CD4-positive, alpha-beta T cell (primary cell): Measurements from ENCODE around the gene KCNQ1. TPM values are rescaled to one million over a fixed set of nuclear protein-coding genes. Genes with fewer than 3 reads are reported as not detected.

Experiments
- ATAC-seq: fragments of 200-7000 bp; cut with Tn5 transposase; one replicate; pipeline ENCODE4 v1.10.0; 2022; ENCODE audit warnings: mild to moderate bottlenecking; ENCODE audit not compliant: poor library complexity
- CTCF ChIA-PET: fragments of 350-600 bp; sonication (Branson Sonifier 250); formaldehyde crosslinking; loops from one replicate; lab custom pipeline; 2021; ENCODE audit warnings: antibody characterized with exemption, inconsistent platforms; lab: Charles Lee
- POLR2A ChIA-PET: fragments of 350-600 bp; sonication (Branson Sonifier 250); formaldehyde crosslinking; loops from one replicate; lab custom pipeline; 2021; ENCODE audit warnings: antibody characterized with exemption, inconsistent platforms; lab: Charles Lee
- DNase-seq, 14 experiments: peaks; one replicate each; pipeline ENCODE4 v3.0.0-alpha.2; 2013 to 2020; ENCODE audit warnings: mixed read lengths in 2 of 14
- H3K27ac ChIP-seq, 2 donors: one replicate each; pipeline versions ENCODE4 v1.5.1 to v1.7.0; 2013; ENCODE audit warnings: low read length in 2 of 2, low read depth in 1 of 2, mild to moderate bottlenecking in 1 of 2
- H3K27me3 ChIP-seq, 2 experiments: 1 replicate in 1 of 2; 2 replicates in 1 of 2; pipeline versions ENCODE4 v1.6.1 to v1.7.0; 2013; ENCODE audit warnings: low read length in 2 of 2, control low read depth in 1 of 2, mild to moderate bottlenecking in 1 of 2, moderate library complexity in 1 of 2; ENCODE audit not compliant: insufficient read depth in 2 of 2, control insufficient read depth in 1 of 2
- H3K36me3 ChIP-seq: one replicate; pipeline ENCODE4 v1.6.1; 2013; ENCODE audit warnings: low read length, control low read depth; ENCODE audit not compliant: insufficient read depth
- H3K4me1 ChIP-seq: one replicate; pipeline ENCODE4 v1.6.1; 2013; ENCODE audit warnings: low read length, control low read depth; ENCODE audit not compliant: insufficient read depth
- H3K4me3 ChIP-seq: one replicate; pipeline ENCODE4 v1.5.1; 2013; ENCODE audit warnings: mild to moderate bottlenecking, low read length, moderate library complexity
- H3K9me3 ChIP-seq, 2 experiments: 1 replicate in 1 of 2; 2 replicates in 1 of 2; pipeline versions ENCODE4 v1.6.1 to v1.7.0; 2013; ENCODE audit warnings: low read length in 2 of 2, mild to moderate bottlenecking in 2 of 2, control low read depth in 1 of 2, moderate library complexity in 1 of 2; ENCODE audit not compliant: control insufficient read depth in 1 of 2, insufficient read depth in 1 of 2
- H3K27ac Mint-ChIP-seq: one replicate; pipeline ENCODE4 v1.8.0; 2020; ENCODE audit warnings: mixed read lengths
- H3K27me3 Mint-ChIP-seq: one replicate; pipeline ENCODE4 v1.8.0; 2021; ENCODE audit warnings: mixed read lengths
- H3K36me3 Mint-ChIP-seq: one replicate; pipeline ENCODE4 v1.8.0; 2021; ENCODE audit warnings: low read depth, mixed read lengths
- H3K4me1 Mint-ChIP-seq: one replicate; pipeline ENCODE4 v1.8.0; 2021; ENCODE audit warnings: low read depth, mixed read lengths
- H3K4me3 Mint-ChIP-seq: one replicate; pipeline ENCODE4 v1.8.0; 2020; ENCODE audit warnings: mild to moderate bottlenecking, mixed read lengths
- H3K9me3 Mint-ChIP-seq: one replicate; pipeline ENCODE4 v1.8.0; 2020; ENCODE audit warnings: mixed read lengths
- CTCF ChIP-seq: fragments of 200-600 bp; IDR thresholded peaks from one replicate; pipeline ENCODE4 v1.8.0; 2022; ENCODE audit warnings: antibody characterized with exemption, mild to moderate bottlenecking
- intact Hi-C, 2 experiments: fragments of 100-400 bp; cut with DNase I in 1 of 2; cut with micrococcal nuclease in 1 of 2; formaldehyde crosslinking; loops; one replicate each; pipeline versions ENCODE4 v1.15.1 to v1.9.0; 2023 to 2025; cut with DNase I, micrococcal nuclease
- total RNA-seq, 174 experiments: library from RNA in 2 of 174; stranded (reverse) in 2 of 174; gene quantifications; one replicate each; pipeline ENCODE4 v1.2.3 and lab custom pipeline; 2021 to 2026

KCNQ1 gene
- total RNA-seq, 2 experiments from 2014 or later, result 31.3 to 33.1 TPM

- POLR2A ChIA-PET, result no interaction called here
- TF ChIP-seq CTCF, result no peak
- H3K9me3 ChIP-seq, result peaks cover 0 to 11% of the 10 kb centered on the region in 2 experiments
- no peaks in the 10 kb centered on the region for H3K27me3 ChIP-seq
- H3K36me3 Mint-ChIP-seq, result peaks cover under 1% of the 10 kb centered on the region
- no peak overlapping the region for H3K27ac Mint-ChIP-seq
- no peaks in the 10 kb centered on the region for H3K36me3 ChIP-seq
- intact Hi-C loops, result no loop called here
- no peak overlapping the region for H3K27ac ChIP-seq
- H3K4me1 ChIP-seq, result no peaks in the 10 kb centered on the region
- no peaks in the 10 kb centered on the region for H3K27me3 Mint-ChIP-seq
- CTCF ChIA-PET, result no interaction called here
- ATAC-seq (no peak), DNase-seq (peak in 3 of 14 experiments; percentile 0 to 3 (median 2))
- peaks cover 5% of the 10 kb centered on the region for H3K4me1 Mint-ChIP-seq
- H3K4me3 Mint-ChIP-seq, result no peak overlapping the region
- H3K9me3 Mint-ChIP-seq, result no peaks in the 10 kb centered on the region
- no peak overlapping the region for H3K4me3 ChIP-seq
Observed at GRCh38 chr11:2803186-2804091, 358.6 kb downstream of the KCNQ1 start.

- H3K9me3 Mint-ChIP-seq, result no peaks in the 10 kb centered on the region
- no peaks in the 10 kb centered on the region for H3K27me3 Mint-ChIP-seq
- peaks cover 12% of the 10 kb centered on the region for H3K4me1 Mint-ChIP-seq
- TF ChIP-seq CTCF, result no peak
- H3K27me3 ChIP-seq, result no peaks in the 10 kb centered on the region
- peaks cover 4% of the 10 kb centered on the region for H3K36me3 Mint-ChIP-seq
- ChIA-PET POLR2A (no interaction called here), CTCF (no interaction called here)
- no peak overlapping the region for H3K27ac Mint-ChIP-seq
- H3K4me3 ChIP-seq, result no peak overlapping the region
- H3K4me3 Mint-ChIP-seq, result no peak overlapping the region
- H3K27ac ChIP-seq, result no peak overlapping the region
- intact Hi-C loops, result no loop called here
- DNase-seq (peak in 1 of 14 experiments; percentile 0), ATAC-seq (no peak)
- H3K36me3 ChIP-seq, result no peaks in the 10 kb centered on the region
- H3K4me1 ChIP-seq, result no peaks in the 10 kb centered on the region
- H3K9me3 ChIP-seq, result peaks cover 0 to 11% of the 10 kb centered on the region in 2 experiments
Observed at GRCh38 chr11:2804189-2804588, 359.4 kb downstream of the KCNQ1 start.

GRCh38 chr11:2804701-2805387 is 360.0 kb downstream of the KCNQ1 start:
- peaks cover 19% of the 10 kb centered on the region for H3K4me1 Mint-ChIP-seq
- H3K27ac ChIP-seq, result no peak overlapping the region
- ATAC-seq (no peak), DNase-seq (peak in 3 of 14 experiments; percentile 0 to 32 (median 1))
- H3K9me3 ChIP-seq, result peaks cover 0 to 5% of the 10 kb centered on the region in 2 experiments
- peaks cover 4% of the 10 kb centered on the region for H3K36me3 Mint-ChIP-seq
- intact Hi-C loops, result no loop called here
- no peaks in the 10 kb centered on the region for H3K36me3 ChIP-seq
- POLR2A ChIA-PET, result no interaction called here
- CTCF ChIA-PET, result no interaction called here
- H3K9me3 Mint-ChIP-seq, result no peaks in the 10 kb centered on the region
- H3K4me1 ChIP-seq, result no peaks in the 10 kb centered on the region
- H3K27ac Mint-ChIP-seq, result no peak overlapping the region
- no peak overlapping the region for H3K4me3 Mint-ChIP-seq
- H3K27me3 Mint-ChIP-seq, result no peaks in the 10 kb centered on the region
- no peak overlapping the region for H3K4me3 ChIP-seq
- H3K27me3 ChIP-seq, result no peaks in the 10 kb centered on the region
- no peak for TF ChIP-seq CTCF
